Prostate gland (tissue), 2 donors: Measurements from ENCODE around the gene PHAF1. TPM values are rescaled to one million over a fixed set of nuclear protein-coding genes. Genes with fewer than 3 reads are reported as not detected.

Experiments used
- DNase-seq: peaks from one replicate; pipeline ENCODE4 v3.0.0-alpha.2; 2019; ENCODE audit warnings: low spot score
- H3K27ac ChIP-seq, 2 donors: fragments of 200-600 bp; sonication (generic); 2 replicates each; pipeline ENCODE4 v1.5.1; 2017 to 2019
- H3K27me3 ChIP-seq: fragments of 200-600 bp; sonication (generic); replicated peaks from 2 replicates; pipeline ENCODE4 v1.5.1; 2019; ENCODE audit not compliant: insufficient read depth
- H3K36me3 ChIP-seq, 2 donors: fragments of 200-600 bp; sonication (generic); 1 replicate in 1 of 2; 2 replicates in 1 of 2; pipeline versions ENCODE4 v1.5.1 to v1.8.1; 2017 to 2019
- H3K4me1 ChIP-seq: fragments of 200-600 bp; sonication (generic); replicated peaks from 2 replicates; pipeline ENCODE4 v1.5.1; 2019
- H3K4me3 ChIP-seq, 2 donors: fragments of 200-600 bp; sonication (generic); 2 replicates each; pipeline ENCODE4 v1.5.1; 2017 to 2019
- H3K9me3 ChIP-seq: fragments of 200-600 bp; sonication (generic); 2 replicates; pipeline ENCODE4 v1.5.1; 2017
- CTCF ChIP-seq, 4 experiments: fragments of 200-600 bp in 2 of 4; fragments of 450-650 bp in 2 of 4; sonication (generic) in 2 of 4; IDR thresholded peaks; 1 replicate in 3 of 4; 2 replicates in 1 of 4; pipeline ENCODE4 v1.5.1; 2016 to 2019; ENCODE audit warnings: antibody characterized with exemption in 4 of 4, mild to moderate bottlenecking in 2 of 4, moderate library complexity in 2 of 4
- POLR2A ChIP-seq: fragments of 450-650 bp; IDR thresholded peaks from one replicate; pipeline ENCODE4 v1.6.1; 2016; ENCODE audit warnings: antibody characterized with exemption, mild to moderate bottlenecking
- POLR2AphosphoS5 ChIP-seq: sonication (generic); formaldehyde crosslinking; IDR thresholded peaks from one replicate; pipeline ENCODE4 v1.6.1; 2017; ENCODE audit warnings: antibody characterized with exemption
- WGBS: methylation state at CpG from one replicate; pipeline ENCODE4 v1.1.5; 2018; 5-methylcytosine and 5-hydroxymethylcytosine counted together
- intact Hi-C: fragments of 100-400 bp; cut with DNase I; formaldehyde crosslinking; loops from one replicate; pipeline ENCODE4 v1.14.2; 2022
- total RNA-seq, 2 donors: library from RNA; depleted of rRNA; stranded (reverse); fragments of >200 nt; gene quantifications; one replicate each; pipeline ENCODE4 v1.1.0, GENCODE V29; 2016

Gene PHAF1
- total RNA-seq, 2 donors from 2014 or later = 30.1 to 31.9 TPM

- peaks cover 20% of the 10 kb centered on the region for H3K4me1 ChIP-seq
- intact Hi-C loops = no loop called here
- H3K36me3 ChIP-seq = no peaks in the 10 kb centered on the region
- no peaks in the 10 kb centered on the region for H3K27me3 ChIP-seq
- DNase-seq = no peak
- H3K27ac ChIP-seq = no peak overlapping the region
- TF ChIP-seq POLR2AphosphoS5 (no peak), CTCF (IDR thresholded peaks at IDR 0.05) (no peak), POLR2A (no peak)
- H3K9me3 ChIP-seq = no peaks in the 10 kb centered on the region
- 93% methylated on average over 16 of the region's 16 CpGs for WGBS
- no peak overlapping the region for H3K4me3 ChIP-seq
Measured at GRCh38 chr16:67180166-67180565, 70.4 kb downstream of the PHAF1 start.

GRCh38 chr16:67181346-67181745, 71.6 kb downstream of the PHAF1 start:
- intact Hi-C loops = no loop called here
- no peaks in the 10 kb centered on the region for H3K36me3 ChIP-seq
- H3K27me3 ChIP-seq = no peaks in the 10 kb centered on the region
- 65% methylated on average over 2 of the region's 2 CpGs for WGBS
- no peaks in the 10 kb centered on the region for H3K9me3 ChIP-seq
- TF ChIP-seq CTCF (IDR thresholded peaks at IDR 0.05) (no peak), POLR2A (no peak), POLR2AphosphoS5 (no peak)
- no peak overlapping the region for H3K4me3 ChIP-seq
- no peak overlapping the region for H3K27ac ChIP-seq
- H3K4me1 ChIP-seq = peaks cover 21% of the 10 kb centered on the region
- no peak for DNase-seq

DNA sequence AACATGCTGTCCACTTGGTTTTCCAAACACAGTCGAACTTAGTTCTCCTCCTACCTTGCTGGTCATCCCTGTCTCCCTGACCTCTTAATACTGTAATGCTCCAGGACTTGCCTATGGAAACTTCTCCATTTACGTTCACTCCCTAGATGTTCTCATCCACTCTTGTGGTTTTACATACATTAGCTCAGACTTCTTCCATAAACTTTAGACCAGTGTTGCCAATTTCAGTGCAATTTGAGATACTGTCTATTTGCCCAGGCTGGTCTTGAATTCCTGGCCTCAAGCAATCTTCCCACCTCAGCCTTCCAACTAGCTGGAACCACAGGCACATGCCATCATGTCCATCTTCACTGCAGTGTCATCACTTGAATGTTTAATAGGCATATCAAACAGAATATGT, 72.5 kb downstream of the PHAF1 start:
- no peak overlapping the region for H3K4me3 ChIP-seq
- 70% methylated on average over 2 of the region's 2 CpGs for WGBS
- H3K4me1 ChIP-seq = peaks cover 21% of the 10 kb centered on the region
- no peaks in the 10 kb centered on the region for H3K27me3 ChIP-seq
- H3K36me3 ChIP-seq = no peaks in the 10 kb centered on the region
- TF ChIP-seq POLR2A = no peak
- TF ChIP-seq CTCF (IDR thresholded peaks at IDR 0.05) = no peak
- TF ChIP-seq POLR2AphosphoS5 = no peak
- H3K9me3 ChIP-seq = no peaks in the 10 kb centered on the region
- DNase-seq = no peak
- intact Hi-C loops = no loop called here
- H3K27ac ChIP-seq = no peak overlapping the region

GRCh38 chr16:67183284-67183626, 73.5 kb downstream of the PHAF1 start:
- Histone ChIP-seq H3K27ac (peak overlapping the region; percentile 98), H3K4me1 (peaks cover 14% of the 10 kb centered on the region), H3K27me3 (no peaks in the 10 kb centered on the region), H3K4me3 (peak overlapping the region; percentile 70 to 82), H3K9me3 (no peaks in the 10 kb centered on the region), H3K36me3 (no peaks in the 10 kb centered on the region)
- intact Hi-C loops = no loop called here
- no peak for DNase-seq
- 9% methylated on average over 11 of the region's 11 CpGs for WGBS
- TF ChIP-seq POLR2AphosphoS5 = no peak
- TF ChIP-seq POLR2A = no peak
- TF ChIP-seq CTCF (IDR thresholded peaks at IDR 0.05) = no peak

DNA sequence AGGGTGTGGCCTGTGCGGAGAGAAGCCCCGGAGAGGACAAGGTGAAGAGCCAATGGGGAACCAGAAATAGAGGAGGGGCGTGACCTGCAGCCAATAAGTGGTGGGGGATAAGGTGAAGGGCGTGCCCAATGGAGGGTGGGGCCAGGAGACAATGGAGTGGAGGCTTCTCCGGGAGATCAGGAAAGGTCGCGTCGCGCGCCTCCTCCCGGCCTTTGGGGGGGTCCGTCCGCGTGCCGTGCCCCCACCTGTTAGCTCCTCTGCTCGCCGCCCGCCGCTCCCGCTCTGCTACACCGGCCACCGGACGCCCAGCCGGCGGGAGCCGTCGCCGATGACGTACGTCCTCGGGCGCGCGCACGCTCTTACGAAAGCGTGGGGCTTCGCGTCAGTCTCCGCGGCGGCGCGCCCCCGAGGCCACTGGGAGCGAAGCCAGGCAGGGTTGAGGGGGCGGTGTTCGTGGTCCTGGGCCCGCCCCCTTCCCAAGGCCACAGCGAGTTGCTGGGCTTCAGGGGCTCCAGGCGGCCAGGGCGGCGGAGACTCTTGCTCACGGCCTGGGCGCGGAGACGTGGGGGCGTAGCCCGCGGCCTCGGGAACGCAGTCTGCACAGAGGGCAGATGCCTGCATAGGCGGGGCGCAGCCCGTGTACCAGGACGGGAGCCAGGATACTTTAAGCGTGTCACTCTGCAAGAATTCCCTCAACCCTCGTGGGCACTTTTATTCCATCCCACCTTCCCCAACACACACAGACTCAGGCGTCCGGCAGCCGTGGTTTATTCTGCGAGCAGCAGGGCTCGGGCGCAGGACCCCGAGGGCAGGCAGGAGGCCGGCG, 74.1 kb downstream of the PHAF1 start, which contains the start of gene MATCAP1:
Gene MATCAP1, minus strand, starts transcription at position 337 of the 826 bp plus-strand sequence. CDS start 3,353 bp downstream, outside the sequence.
- Histone ChIP-seq H3K4me1 (peaks cover 14% of the 10 kb centered on the region), H3K27me3 (no peaks in the 10 kb centered on the region), H3K36me3 (no peaks in the 10 kb centered on the region), H3K4me3 (peak within 1 kb of the TSS; percentile 70 to 82), H3K27ac (peak within 1 kb of the TSS; percentile 98), H3K9me3 (no peaks in the 10 kb centered on the region)
- DNase-seq = peak; percentile 96
- TF ChIP-seq POLR2AphosphoS5 (peak; percentile 74), POLR2A (peak; percentile 45), CTCF (IDR thresholded peaks at IDR 0.05) (peak in 1 of 4 experiments; percentile 19)
- intact Hi-C loops = loop anchor here (2.0 kb wide), 1 partner anchor 207 kb away; no protein-coding TSS in a partner anchor
- 0% methylated on average over 54 of the region's 77 CpGs for WGBS
